Inferior parietal cortex (tissue), 1 donor: ENCODE results near the gene GABRB1.

Experiments used
- DNase-seq: peaks from one replicate; pipeline ENCODE4 v3.0.0-alpha.2; 2016; ENCODE audit errors: extremely low spot score

GABRB1 gene

DNA sequence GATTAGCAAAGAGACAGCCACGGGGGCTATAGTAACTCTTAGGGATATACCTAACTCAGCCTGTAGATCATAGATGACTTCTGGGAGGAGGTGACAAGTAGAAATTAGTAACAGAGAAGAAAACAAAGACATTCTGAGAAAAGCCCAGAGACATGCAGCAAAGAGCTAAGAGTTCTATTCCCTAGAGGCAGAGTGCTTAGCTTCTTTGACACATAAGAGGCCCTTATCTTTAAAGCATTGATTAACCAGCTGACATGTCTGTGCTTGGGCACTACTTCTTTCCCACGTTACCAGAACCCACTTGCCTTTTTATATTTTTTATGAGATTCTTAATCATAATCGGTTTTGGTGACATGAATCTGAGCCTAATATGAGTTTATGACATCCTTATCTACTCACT is 179.5 kb downstream of the GABRB1 start:
- DNase-seq: no peak

- no peak for DNase-seq
These were observed 181.7 kb downstream of the GABRB1 start for GRCh38 chr4:47213106-47213505.

DNA sequence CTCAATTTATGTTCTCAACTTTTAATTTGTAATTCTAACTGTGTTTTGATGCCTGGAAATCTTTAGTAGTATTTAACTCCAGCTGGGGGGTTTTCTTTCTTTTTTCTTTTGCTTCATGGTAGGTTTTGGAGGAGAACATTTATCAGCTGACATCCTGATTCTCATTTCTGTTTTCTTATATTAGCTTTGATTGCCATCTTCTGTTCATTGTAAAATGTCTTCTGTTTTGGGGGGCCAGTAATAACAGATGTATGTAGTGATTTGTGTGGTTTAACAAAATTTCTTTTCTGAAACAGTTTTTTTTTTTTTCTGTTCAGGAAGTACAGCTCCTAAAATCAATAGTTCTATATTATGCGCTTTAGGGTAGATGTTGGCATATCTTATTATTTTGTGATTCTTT is 182.2 kb downstream of the GABRB1 start:
- DNase-seq: no peak

DNA sequence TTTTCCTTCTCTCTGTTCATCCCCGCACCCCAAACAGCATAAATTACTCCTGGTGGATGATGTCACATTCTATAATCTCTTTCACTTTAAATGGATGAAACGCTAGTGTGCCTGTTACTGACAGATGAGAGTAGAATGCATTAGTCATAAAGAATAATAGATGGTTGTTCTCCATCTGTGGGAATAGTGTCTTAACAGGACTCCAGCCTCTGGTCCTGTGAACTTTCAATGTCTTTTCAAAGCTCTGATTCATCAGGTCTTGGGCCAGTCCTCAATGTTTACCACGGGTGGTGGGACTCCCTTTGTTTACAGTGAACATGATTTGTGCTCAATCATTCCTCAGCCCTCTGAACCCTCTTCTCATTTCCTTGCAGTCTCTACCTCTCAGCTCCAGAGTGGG is 182.6 kb downstream of the GABRB1 start:
- peak; percentile 25 for DNase-seq

DNA sequence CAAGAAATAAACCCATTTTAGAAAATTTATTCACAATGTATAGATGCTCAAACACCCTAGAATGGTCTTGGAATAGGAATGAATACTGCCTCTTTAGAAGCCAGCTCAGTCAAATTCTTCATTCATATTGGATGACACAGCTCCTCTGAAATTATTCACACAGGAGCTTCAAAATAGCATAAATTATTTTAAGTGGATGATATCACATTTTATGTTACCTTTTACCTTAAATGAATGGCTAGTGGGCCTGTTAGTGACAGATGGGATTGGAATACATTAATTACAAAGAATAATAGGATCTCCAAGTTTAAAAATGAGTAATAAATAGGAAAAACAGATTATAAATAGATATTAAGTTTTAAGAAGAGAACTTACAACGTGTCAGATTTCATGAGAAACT is 184.4 kb downstream of the GABRB1 start:
- DNase-seq: no peak

DNA sequence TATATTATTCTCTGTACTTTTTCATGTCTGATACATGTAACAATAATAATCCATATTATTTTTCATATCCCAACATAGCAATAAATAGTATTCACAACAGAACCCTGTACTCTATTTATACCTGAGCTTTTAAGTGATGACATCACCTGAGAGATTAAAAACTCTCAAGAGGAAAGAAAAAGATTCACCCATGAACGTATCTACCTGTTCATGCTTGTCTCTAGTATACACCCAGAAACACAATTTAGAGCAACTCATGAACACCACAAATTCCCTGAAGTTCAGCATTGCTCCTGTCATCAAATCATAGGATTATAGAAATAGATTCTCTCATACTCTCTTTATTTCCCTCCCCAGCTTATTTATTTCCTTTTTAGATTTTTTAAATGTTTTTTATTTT is 185.9 kb downstream of the GABRB1 start:
- no peak for DNase-seq

DNA sequence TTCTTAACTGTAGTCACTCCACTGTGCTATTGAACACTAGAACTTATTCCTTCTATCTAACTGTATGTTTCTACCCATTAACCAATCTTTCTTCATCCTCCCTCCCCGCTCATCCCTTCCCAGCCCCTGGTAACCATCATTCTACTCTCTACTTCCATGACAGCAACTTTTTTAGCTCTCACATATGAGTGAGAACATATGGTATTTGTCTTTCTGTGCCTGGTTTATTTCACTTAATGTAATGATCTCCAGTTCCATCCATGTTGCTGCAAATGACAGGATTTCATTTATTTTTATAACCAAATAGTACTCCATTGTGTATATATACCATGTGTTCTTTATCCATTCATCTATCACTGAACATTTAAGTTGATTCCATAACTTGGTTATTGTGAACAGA is 186.5 kb downstream of the GABRB1 start:
- DNase-seq: no peak

DNA sequence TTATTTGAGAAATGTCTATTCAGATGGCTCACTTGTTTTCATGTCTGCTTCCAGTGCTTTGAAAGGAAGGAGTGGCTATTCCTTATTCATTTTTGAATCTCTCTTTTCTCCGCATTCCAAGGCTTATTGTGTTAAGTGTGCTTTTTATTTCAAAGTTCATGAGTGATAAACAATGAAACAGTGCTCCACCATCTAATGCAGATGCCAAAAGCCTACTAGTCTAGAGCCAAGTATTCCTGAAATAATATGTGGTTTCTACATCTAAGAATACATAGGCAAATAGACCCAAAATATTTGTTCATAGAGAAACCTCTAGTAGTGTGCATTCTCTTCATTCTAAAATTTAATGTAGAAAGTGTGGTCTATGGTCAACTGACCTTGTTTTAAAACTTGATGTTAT is 187.3 kb downstream of the GABRB1 start:
- DNase-seq: no peak

DNA sequence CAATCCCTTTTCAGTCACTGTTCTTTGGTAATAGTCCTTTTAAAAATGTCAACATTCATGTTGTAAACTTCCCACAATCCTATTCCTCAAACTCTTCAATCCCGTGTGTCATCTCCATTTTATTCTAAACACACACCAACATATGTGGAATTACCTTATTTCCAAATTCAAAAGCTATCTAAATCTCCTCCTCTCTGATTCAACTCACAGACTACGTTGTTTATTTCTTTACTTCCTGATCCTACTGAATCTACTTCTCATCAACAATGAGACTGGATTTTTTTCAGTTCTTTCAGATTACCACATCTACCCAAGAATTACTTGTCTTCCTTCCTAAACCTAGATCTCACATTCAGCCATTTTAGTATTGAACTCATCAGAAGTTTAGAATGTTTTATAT is 188.2 kb downstream of the GABRB1 start:
- no peak for DNase-seq

- DNase-seq: no peak
These were observed 190.4 kb downstream of the GABRB1 start for GRCh38 chr4:47221721-47222120.

- no peak for DNase-seq
These were observed 190.9 kb downstream of the GABRB1 start for GRCh38 chr4:47222276-47222675.

GRCh38 chr4:47224361-47224760 is 193.0 kb downstream of the GABRB1 start:
- DNase-seq: no peak

- no peak for DNase-seq
These were observed 204.4 kb downstream of the GABRB1 start for GRCh38 chr4:47235721-47236120.

DNA sequence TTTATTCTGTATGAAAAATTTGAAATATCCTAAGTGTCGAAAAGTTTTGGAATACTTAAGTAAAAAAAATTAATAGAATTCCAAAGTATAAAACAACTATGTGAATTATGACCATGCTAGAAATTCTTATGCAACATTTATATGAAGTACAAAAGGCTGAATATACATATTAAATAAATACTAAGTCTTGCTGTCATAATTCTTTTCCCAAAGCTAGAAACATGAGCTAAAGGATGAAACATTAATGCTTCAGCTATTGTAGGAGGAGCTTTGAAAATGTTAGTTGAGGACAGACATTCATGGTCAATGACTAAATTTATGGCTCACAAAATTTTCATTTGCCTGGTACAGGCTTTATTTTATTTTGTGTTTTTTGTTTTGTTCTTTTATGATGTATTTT is 207.3 kb downstream of the GABRB1 start:
- no peak for DNase-seq

- DNase-seq: no peak
These were observed 208.3 kb downstream of the GABRB1 start for GRCh38 chr4:47239649-47240048.

- DNase-seq: no peak
These were observed 220.2 kb downstream of the GABRB1 start for GRCh38 chr4:47251348-47252135.

DNA sequence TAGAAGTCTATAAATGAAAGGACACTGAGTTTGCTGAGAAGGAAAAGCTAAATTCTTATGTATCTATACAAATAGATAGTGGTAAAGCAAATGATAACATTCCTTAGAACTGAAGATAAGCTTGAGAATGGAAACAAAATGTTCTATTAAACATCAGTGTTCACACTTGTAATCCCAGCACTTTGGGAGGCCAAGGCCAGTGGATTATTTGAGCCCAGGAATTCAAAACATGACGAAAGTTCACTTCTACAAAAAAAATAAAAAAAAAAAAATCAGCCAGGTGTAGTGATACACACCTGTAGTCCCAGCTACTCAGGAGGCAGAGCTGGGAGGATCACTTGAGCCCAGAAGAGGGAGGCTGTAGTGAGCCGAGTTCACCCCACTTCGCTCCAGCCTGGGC is 232.4 kb downstream of the GABRB1 start:
- DNase-seq: no peak

DNA sequence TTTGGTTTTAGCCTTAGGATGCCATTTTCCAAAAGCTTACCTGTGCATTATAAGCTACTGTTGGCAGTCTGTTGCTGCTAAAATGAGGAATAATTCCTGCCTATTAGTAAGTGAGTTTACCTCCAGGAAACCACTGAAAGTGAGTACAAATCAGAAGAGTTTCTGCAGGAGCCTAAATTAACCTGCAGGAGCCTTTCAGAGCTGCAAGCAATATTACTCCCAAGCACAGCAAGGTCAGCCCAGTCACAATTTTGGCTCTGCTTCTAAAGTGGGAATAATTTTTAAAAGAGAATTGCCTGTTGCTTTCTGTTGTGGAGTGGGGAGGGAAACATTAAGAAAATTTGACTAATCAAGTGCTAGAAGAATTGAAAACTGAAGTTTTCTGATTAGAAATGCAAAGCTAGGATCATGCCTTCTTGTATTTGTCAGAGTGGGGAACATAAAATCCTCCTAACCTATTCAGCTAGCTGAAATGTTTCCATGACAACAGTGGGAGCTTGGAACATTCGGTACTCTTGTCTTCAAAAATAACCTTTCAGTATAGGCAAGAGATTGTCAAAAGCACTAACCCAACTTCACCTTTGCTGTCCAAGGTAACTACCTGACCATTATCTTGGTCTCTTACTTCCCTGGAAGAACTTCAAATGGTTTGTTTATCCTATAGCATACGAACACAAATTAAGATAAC is 239.0 kb downstream of the GABRB1 start:
- DNase-seq: peak; percentile 70

GRCh38 chr4:47271291-47271690 is 239.9 kb downstream of the GABRB1 start:
- DNase-seq: no peak

- DNase-seq: no peak
These were observed 243.5 kb downstream of the GABRB1 start for GRCh38 chr4:47274901-47275300.

GRCh38 chr4:47275595-47275994 is 244.2 kb downstream of the GABRB1 start:
- DNase-seq: no peak

DNA sequence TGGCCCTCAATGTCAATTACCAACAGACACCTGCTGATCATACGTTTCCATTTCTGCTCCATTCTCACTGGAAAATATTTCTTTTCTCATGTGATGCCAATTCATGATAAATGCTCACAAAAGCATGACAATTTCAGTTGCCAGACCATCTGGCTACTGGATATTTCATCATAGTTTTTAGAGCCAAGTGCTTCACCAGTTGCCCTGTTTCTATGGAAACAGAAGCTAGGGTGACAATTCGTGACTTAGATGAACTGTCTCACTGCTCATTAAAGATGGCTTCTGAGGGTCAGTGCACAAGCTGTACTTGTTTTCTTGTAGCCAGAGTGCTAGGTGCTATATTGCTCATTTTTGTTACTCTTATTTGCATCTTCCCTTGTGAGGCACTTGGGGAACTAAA is 247.3 kb downstream of the GABRB1 start:
- DNase-seq: peak; percentile 63

DNA sequence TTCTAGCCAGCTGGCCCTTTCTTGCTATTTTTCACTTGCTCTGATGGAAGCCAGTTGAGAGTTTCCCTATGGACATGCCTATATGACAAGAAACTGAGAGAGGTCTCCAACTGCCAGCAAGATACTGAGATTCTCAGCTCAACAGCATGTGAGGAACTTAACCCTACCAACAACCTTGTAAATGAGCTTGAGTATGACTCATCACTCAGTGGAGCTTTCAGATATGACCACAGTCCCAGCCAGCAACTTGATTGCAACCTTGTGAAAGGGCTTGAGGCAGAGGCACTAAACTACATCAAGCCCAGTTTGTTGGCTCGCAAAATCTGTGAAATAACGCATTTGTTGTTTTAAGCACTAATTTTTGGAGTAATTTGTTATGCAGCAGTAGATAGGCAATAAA is 256.4 kb downstream of the GABRB1 start:
- no peak for DNase-seq

DNA sequence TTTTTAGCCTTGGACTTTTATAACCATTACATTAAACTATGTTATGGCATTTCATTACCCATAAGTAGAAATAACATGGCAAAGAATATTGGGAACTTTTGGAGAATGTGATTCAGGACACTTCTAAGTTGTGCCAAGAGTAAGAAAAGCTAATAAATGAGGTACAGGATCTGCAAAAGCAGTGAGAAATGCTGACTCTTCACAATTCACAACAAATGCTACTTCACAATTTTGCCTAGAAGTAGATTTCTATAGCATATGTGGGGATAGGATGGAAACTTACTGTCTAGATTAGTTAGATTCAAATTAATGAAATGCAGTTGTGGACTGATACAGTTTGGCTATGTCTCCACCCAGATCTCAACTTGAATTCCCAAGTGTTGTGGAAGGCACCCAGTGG is 258.4 kb downstream of the GABRB1 start:
- no peak for DNase-seq
